Right cardiac atrium (tissue), 5 donors: ENCODE measurements around the gene SYNE1. TPM values are rescaled to one million over a fixed set of nuclear protein-coding genes. Genes with fewer than 3 reads are reported as not detected.

Experiments
- ATAC-seq, 2 donors: fragments of 200-7000 bp; cut with Tn5 transposase; one replicate each; pipeline versions ENCODE4 v1.8.0 to v1.9.1; 2020; ENCODE audit warnings: moderate library complexity in 2 of 2, mild to moderate bottlenecking in 1 of 2
- DNase-seq, 3 donors: peaks; one replicate each; pipeline ENCODE4 v3.0.0-alpha.2; 2020
- H3K27ac ChIP-seq: one replicate; pipeline ENCODE4 v1.5.1; 2013; ENCODE audit warnings: mild to moderate bottlenecking, low read length, control low read depth, moderate library complexity
- H3K27me3 ChIP-seq: one replicate; pipeline ENCODE4 v1.6.1; 2013; ENCODE audit not compliant: control insufficient read depth, insufficient read depth
- H3K4me1 ChIP-seq: one replicate; pipeline ENCODE4 v1.6.1; 2013; ENCODE audit warnings: low read length; ENCODE audit not compliant: control insufficient read depth, insufficient read depth
- H3K4me3 ChIP-seq: one replicate; pipeline ENCODE4 v1.5.1; 2013; ENCODE audit warnings: low read length, control low read depth
- H3K9me3 ChIP-seq: one replicate; pipeline ENCODE4 v1.6.1; 2013; ENCODE audit warnings: low read length; ENCODE audit not compliant: control insufficient read depth
- WGBS: extraction: QIAGEN DNeasy Blood & Tissue Kit; methylation state at CpG from one replicate; pipeline ENCODE4 v1.1.7; 2013; 5-methylcytosine and 5-hydroxymethylcytosine counted together
- intact Hi-C, 4 donors: fragments of 100-400 bp; cut with DNase I; formaldehyde crosslinking; loops; one replicate each; pipeline versions ENCODE4 v1.11.0 to v1.14.0; 2022 to 2023
- polyA plus RNA-seq: library from polyadenylated mRNA; stranded (reverse); fragments of 200-250 nt; gene quantifications from one replicate; pipeline ENCODE4 v1.2.3, GENCODE V29; 2013
- total RNA-seq, 4 donors: library from RNA; stranded (reverse); fragmentation: NEBNext Ultra II Directional; extraction: Animal tissue kit (Norgen Biotek cat#: 25700); gene quantifications; one replicate each; pipeline ENCODE4 v1.2.1, GENCODE V29; 2021
- donor health status: healthy with polysubstance abuse.
- donor health status: DM: no; HTN: yes; CAD: no.
- donor health status: DM: no; HTN: no; CAD: no.
- donor health status: DM: no; HTN: yes; CAD: no; lungs with severe emphysema.
- donor health status: DM: yes; HTN: yes; CAD: no.

The SYNE1 gene
- total and polyA plus RNA-seq, 5 donors: 71.7 to 162 (median 116) TPM

DNA sequence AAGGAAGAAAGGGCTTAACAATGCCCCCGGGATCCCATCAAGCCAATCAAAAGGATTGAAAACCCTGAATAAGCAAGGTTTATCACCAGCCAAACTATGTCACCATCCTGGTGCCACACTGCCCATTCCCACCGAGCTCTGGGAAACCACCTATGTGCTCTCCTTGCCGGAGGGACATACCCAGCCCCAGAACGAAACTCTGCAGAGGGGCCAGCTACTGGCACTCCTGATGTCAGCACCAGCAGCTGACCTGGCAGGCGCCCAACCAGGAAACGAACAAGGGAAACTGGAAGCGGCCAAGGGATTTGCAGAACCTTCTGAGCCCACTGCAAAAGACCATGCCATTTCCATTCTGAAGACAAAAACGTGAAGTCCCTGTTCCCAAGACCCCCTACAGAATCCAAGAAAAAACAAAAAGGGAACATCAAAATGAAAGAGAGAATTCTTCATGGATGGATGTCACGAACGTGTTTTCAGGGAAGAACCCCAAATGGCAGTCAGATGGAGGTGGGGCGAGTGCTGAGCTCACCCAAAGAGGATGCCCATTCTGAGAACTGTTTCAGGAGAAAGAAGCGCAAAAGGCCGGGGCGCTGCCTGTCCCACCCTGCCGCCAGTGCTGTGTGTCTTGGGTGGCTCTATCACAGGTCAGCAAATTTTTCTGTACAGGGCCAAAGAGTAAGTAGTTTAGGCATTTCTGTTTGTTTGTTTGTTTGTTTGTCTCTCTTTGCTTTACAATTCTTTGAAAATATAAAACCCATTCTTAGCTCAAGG lies 524.5 kb downstream of the SYNE1 start:
- no peaks in the 10 kb centered on the region for H3K27me3 ChIP-seq
- no peaks in the 10 kb centered on the region for H3K9me3 ChIP-seq
- H3K4me1 ChIP-seq: peaks cover 11% of the 10 kb centered on the region
- peak overlapping the region; percentile 1 for H3K27ac ChIP-seq
- ATAC-seq (peak; percentile 17 to 61), DNase-seq (peak; percentile 75 to 91 (median 90))
- WGBS: 64% methylated on average over 15 of the region's 15 CpGs
- no peak overlapping the region for H3K4me3 ChIP-seq
- intact Hi-C loops: no loop called here

DNA sequence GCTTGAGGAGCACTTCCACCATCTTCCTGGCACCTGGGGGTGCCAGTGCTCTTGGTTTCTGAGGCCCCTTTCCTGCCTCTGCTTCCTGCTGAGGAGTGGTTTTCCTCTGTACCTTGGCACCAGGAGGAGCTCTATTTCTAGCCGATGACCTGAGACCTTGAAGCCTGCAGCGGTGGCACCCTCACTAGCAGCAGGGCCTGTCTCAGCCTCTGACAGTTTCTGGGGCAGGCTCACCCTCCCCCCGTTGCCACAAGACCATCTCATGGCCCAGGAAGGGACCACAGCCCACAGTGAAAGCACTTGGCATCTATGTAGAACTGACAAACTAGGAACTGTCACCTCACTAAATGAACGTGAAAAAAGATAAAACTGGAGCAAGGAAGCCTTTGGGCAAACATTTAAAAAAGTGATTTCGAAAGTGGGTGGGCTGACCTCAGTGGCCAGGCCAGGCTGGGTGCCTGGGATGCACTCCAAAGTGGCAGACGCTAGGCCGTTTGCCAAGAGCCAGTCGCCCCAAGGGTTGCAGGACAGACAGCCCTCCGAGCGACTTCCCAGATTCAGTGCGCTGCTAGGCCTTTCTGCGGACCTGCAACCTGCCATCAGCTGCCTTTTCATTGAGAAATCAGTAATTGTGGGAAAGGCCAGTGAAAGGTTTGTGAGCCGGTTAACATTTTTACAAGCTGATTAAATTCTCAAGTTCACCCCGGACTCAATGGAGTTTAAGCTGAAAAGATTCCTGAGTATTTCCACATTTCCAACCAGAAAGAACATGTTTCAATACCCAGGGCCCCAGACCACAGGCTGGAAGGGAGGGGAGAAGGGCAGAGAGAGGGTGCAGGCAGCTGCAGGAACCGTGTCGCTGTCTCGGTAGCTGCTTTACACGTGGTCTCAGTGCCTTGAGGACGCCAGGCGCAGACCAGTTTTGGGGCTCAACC lies 526.0 kb downstream of the SYNE1 start:
- intact Hi-C loops: no loop called here
- Histone ChIP-seq H3K4me3 (no peak overlapping the region), H3K27ac (peak overlapping the region; percentile 46), H3K27me3 (no peaks in the 10 kb centered on the region), H3K9me3 (no peaks in the 10 kb centered on the region), H3K4me1 (peaks cover 7% of the 10 kb centered on the region)
- DNase-seq (peak; percentile 41 to 85 (median 72)), ATAC-seq (peak; percentile 73 to 80)
- 51% methylated on average over 20 of the region's 20 CpGs for WGBS

DNA sequence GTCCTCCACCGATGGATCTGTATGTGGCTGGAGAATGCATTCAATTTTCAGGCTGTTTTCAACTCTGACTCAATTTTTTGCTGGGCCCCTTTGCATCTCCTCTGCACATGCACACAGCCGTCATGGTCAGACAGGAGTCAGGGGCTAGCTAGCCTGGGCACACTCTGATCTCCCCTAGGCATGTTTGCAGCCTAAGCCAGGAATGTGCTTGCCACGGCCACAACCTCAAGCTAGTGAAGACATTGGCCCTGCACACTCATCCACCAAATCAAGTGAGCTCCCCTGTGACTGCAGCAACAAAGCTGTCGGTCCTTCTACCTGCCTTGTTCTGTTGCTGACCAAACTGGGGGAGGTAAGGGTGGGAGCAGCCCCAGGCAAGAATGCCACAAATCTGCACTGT lies 529.2 kb downstream of the SYNE1 start:
- H3K9me3 ChIP-seq: no peaks in the 10 kb centered on the region
- 92% methylated on average over 4 of the region's 4 CpGs for WGBS

DNA sequence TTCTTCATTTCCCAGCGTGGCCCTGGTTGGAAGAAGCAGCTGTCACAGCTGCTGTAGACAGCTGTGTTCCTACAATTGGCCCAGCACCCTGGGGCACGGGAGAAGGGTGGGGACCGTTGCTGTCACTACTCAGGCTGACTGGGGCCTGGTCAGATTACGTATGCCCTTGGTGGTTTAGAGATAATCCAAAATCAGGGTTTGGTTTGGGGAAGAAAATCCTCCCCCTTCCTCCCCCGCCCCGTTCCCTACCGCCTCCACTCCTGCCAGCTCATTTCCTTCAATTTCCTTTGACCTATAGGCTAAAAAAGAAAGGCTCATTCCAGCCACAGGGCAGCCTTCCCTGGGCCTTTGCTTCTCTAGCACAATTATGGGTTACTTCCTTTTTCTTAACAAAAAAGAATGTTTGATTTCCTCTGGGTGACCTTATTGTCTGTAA lies 537.0 kb downstream of the SYNE1 start:
- H3K27me3 ChIP-seq: no peaks in the 10 kb centered on the region
- H3K4me3 ChIP-seq: no peak overlapping the region
- 26% methylated on average over 7 of the region's 7 CpGs for WGBS
- no peaks in the 10 kb centered on the region for H3K4me1 ChIP-seq
- DNase-seq (peak; percentile 74 to 85 (median 76)), ATAC-seq (peak; percentile 91 to 92)
- no peak overlapping the region for H3K27ac ChIP-seq
- H3K9me3 ChIP-seq: no peaks in the 10 kb centered on the region
- intact Hi-C loops: no loop called here

More for the DNA sequence above, 529.2 kb downstream of the SYNE1 start:
- Histone ChIP-seq H3K27ac (no peak overlapping the region), H3K4me1 (peaks cover 7% of the 10 kb centered on the region), H3K27me3 (no peaks in the 10 kb centered on the region), H3K4me3 (no peak overlapping the region)
- intact Hi-C loops: no loop called here
- ATAC-seq: no peak
- no peak for DNase-seq

DNA sequence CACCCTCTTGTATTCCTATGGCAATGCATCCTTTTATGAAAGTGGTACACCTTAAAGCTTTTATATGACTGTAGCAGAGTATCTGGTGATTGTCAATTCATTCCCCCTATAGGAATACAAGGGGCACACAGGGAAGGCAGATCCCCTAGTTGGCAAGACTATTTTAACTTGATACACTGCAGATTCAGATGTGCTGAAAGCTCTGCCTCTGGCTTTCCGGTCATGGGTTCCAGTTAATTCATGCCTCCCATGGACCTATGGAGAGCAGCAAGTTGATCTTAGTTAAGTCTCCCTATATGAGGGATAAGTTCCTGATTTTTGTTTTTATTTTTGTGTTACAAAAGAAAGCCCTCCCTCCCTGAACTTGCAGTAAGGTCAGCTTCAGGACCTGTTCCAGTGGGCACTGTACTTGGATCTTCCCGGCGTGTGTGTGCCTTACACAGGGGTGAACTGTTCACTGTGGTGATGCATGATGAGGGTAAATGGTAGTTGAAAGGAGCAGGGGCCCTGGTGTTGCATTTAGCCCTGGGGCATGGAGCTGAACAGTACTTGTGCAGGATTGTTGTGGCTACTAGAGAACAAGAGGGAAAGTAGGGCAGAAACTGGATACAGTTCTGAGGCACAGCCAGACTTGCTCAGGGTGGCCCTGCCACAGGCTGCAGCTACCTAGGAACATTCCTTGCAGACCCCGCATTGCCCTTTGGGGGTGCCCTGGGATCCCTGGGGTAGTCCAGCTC lies 537.5 kb downstream of the SYNE1 start:
- Histone ChIP-seq H3K27me3 (no peaks in the 10 kb centered on the region), H3K4me1 (no peaks in the 10 kb centered on the region), H3K4me3 (no peak overlapping the region), H3K27ac (no peak overlapping the region), H3K9me3 (no peaks in the 10 kb centered on the region)
- intact Hi-C loops: no loop called here
- DNase-seq: no peak
- ATAC-seq: no peak
- 73% methylated on average over 4 of the region's 4 CpGs for WGBS

DNA sequence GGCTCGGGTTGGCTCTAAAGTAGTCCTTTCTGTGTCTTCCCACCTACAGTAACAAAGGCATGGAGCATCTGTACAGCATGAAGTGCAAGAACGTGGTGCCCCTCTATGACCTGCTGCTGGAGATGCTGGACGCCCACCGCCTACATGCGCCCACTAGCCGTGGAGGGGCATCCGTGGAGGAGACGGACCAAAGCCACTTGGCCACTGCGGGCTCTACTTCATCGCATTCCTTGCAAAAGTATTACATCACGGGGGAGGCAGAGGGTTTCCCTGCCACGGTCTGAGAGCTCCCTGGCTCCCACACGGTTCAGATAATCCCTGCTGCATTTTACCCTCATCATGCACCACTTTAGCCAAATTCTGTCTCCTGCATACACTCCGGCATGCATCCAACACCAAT lies 538.5 kb downstream of the SYNE1 start:
- Histone ChIP-seq H3K4me3 (no peak overlapping the region), H3K4me1 (no peaks in the 10 kb centered on the region), H3K27ac (no peak overlapping the region), H3K9me3 (no peaks in the 10 kb centered on the region), H3K27me3 (no peaks in the 10 kb centered on the region)
- ATAC-seq (no peak), DNase-seq (no peak)
- WGBS: 88% methylated on average over 14 of the region's 14 CpGs
- intact Hi-C loops: no loop called here

DNA sequence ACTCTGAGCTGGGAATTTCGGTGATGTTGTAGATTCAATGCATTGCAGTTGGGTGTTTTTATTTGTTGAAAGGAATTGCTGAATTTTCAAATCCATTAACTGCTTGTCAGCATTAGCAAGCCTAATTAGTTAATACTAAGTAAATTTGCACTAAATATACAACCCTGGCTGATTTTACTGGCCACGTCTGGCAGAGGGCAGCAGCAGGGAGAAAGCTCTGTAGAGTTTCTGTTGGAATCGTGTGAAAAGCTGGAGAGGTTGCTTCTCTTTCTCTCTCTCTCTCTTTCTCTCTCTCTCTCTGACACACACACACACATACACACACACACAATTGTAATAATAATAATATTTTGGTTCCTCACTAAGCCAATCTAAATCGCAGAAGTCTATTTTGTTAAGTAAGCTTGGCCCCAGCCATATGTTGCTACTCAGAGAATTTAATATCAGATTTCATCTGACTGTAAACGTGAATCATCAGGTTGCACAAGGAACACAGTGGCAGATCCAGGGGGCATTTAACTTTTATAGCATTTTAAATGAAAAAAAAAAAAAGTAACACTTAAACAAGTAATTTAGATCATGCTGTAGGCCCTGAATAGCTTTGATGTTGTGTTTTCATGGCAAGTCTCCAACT lies 540.2 kb downstream of the SYNE1 start:
- H3K4me3 ChIP-seq: no peak overlapping the region
- 58% methylated on average over 5 of the region's 5 CpGs for WGBS
- no peak overlapping the region for H3K27ac ChIP-seq
- peaks cover 2% of the 10 kb centered on the region for H3K4me1 ChIP-seq
- ATAC-seq (no peak), DNase-seq (no peak)
- no peaks in the 10 kb centered on the region for H3K9me3 ChIP-seq
- H3K27me3 ChIP-seq: no peaks in the 10 kb centered on the region
- intact Hi-C loops: no loop called here

DNA sequence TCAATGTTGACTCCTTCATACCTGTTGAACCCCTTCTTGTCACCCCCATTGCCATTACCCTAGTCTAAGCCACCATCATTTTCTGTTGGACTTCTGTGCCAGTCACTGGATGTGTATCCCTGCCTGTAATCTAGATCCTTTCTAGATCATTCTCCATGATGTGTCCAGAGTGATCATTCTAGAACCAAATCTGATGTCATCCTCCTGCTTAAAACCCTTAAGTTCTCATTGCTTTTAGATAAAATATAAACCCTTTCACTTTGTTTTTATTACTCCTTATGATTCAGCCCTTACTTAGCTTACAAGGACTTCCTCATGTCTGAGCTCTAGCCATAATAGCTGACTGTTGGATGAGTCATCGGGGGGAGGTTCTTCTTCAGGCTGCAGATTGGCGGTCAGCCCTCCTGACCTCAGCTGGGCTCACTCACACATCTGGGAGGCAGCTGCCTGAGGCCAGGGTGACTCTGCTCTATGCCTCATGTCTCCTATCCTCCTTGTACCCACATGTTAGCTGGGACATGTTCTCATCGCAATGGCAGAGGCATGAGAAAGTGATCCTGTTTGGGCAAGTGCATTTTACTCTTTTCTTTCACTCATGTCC lies 542.1 kb downstream of the SYNE1 start:
- 62% methylated on average over 3 of the region's 3 CpGs for WGBS
- no peaks in the 10 kb centered on the region for H3K9me3 ChIP-seq
- H3K4me1 ChIP-seq: peaks cover 7% of the 10 kb centered on the region
- peak; percentile 80 to 89 (median 82) for DNase-seq
- intact Hi-C loops: no loop called here
- peak; percentile 84 to 95 for ATAC-seq
- H3K27ac ChIP-seq: peak overlapping the region; percentile 63
- no peaks in the 10 kb centered on the region for H3K27me3 ChIP-seq
- no peak overlapping the region for H3K4me3 ChIP-seq

DNA sequence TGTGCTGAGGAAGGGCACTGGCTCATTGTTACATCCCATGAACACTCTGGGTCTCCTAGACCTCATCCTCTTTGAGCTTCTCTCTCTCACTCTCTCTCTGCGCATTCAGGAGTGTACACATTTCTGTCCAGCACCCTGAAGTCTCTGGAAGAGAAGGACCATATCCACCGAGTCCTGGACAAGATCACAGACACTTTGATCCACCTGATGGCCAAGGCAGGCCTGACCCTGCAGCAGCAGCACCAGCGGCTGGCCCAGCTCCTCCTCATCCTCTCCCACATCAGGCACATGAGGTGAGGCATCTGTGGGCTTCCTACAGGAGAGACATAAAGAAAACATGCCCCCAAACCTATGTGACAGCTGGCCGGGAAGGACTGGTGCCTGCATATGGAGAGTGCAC lies 542.9 kb downstream of the SYNE1 start:
- no peak overlapping the region for H3K27ac ChIP-seq

DNA sequence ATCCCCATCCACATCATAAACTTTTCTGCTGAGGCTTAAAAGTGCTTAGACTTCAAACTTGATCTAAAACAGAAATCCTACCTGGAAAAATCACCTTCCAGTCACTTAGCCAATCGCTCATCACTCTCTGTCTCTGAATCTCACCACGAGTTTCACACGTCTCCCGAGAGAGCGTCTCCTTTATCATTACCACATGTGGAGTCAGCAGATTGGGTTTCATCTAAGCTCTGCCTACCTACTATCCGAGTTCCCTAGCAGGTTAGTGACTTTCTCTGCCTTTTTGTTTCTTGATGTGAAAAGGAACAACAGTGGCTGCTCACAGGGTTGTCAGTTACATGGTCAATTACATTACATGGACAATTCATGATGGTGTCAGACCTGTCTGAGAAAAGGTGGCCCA lies 543.5 kb downstream of the SYNE1 start:
- intact Hi-C loops: no loop called here
- Histone ChIP-seq H3K9me3 (no peaks in the 10 kb centered on the region), H3K4me1 (peaks cover 7% of the 10 kb centered on the region), H3K27me3 (no peaks in the 10 kb centered on the region), H3K4me3 (no peak overlapping the region), H3K27ac (no peak overlapping the region)
- WGBS: 70% methylated on average over 6 of the region's 6 CpGs
- no peak for ATAC-seq
- no peak for DNase-seq

More for the DNA sequence above, 542.9 kb downstream of the SYNE1 start:
- no peak for ATAC-seq
- DNase-seq: no peak
- WGBS: 92% methylated on average over 4 of the region's 4 CpGs
- Histone ChIP-seq H3K9me3 (no peaks in the 10 kb centered on the region), H3K4me1 (peaks cover 7% of the 10 kb centered on the region), H3K27me3 (no peaks in the 10 kb centered on the region), H3K4me3 (no peak overlapping the region)
- intact Hi-C loops: no loop called here
